ENCODE measurements around the gene AP3S2. TPM values are rescaled to one million over a fixed set of nuclear protein-coding genes. Genes with fewer than 3 reads are reported as not detected.
"Not testable (repeated sequence)": the region's sequence is repeated elsewhere in the genome, so short reads cannot be mapped to it uniquely, and the experiment has no call there.

The AP3S2 gene
- polyA plus RNA-seq, 10 donors = 23.0 to 36.5 (median 29.1) TPM

DNA sequence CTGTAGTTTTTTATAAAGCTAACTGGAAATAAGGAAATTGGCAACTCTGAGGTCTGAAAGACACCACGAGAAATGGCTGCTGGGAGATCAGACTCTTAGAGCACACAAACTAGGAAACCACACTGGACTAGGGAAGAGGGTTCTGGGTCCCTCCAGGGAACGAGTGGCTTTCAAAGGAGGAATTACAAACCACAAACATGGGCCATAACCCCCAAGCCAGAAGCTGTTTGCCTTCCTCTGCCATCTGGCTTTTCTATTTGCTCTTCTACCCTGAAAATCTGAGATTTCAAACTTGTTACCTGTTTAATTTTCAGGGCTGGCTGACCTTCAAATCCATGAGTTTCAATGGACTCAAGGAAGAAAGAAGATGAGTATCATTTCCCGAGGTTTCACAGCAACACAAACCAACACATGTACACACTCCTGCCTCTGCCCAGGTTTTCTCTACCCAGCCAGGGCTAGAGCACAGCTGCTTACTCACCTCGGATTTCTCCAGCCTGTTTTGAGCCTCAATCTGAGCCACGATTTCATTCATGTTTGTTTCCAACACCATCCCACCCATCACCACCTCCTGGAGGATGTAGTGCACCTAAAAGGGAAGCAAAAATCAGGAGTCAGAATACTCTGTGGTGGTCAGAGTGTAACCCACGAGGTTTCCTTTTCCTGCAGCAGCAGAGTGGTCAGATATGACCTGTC, 56.5 kb downstream of the AP3S2 start:
- no peak for DNase-seq

DNA sequence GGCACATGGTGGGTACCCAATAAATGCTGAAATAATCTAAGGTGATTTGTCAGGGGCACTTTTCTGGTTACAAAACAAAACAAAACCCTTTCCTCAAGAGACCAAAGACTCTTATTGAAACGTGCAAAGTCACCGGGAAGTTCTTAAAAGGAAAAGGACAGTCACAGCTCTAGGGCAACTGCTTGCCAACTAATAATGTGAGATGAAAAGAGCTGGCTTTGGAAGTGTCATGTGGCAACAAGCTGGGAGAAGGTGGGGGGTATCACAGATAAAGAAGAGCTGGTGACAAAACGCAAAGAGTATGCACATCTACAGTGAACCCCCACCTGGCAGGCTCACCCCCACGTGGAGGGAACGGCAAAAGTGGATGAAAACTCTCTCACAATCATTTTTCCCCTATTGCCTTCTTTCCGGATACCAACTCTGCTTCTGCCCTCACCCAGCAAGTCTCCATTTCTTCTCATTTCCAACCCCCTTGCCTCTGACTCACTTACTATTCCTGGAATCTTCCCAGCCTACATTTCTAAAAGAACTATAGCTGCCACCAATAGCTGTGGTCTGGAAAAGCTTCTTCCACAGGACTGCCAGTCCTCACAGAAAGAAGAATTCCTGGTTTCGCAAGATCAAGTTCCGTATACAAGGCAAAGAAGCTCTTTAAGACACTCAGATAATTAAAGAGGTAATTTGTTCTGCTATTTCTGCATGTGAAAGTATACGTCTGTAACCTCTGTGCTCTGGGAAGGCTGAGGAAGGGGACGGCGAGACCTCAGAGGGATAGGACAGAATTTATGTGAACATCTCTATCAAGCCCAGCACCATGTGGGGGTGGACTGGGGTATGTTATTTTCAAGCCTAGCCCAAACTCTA, 57.3 kb downstream of the AP3S2 start:
- peak in 1 of 3 donors; percentile 90 for DNase-seq

DNA sequence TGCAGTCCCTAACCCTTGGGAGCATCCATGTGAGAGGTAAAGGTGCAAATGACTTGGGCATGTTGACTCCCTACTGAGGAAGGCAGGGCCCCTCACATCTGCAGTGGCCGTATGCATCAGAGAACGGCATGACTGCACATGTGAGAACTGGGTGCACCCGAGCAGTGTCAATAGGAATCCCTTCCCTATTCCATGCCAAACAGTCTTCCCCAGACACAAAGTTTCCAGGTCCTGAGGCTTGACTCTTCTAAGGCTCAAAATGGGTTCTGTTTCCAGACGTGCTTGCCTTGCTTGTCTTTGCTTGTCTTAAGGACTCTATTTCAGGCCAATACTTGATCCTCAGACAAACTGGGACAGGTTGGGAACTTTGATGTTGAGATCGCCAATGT, 58.6 kb downstream of the AP3S2 start:
- DNase-seq = no peak

DNA sequence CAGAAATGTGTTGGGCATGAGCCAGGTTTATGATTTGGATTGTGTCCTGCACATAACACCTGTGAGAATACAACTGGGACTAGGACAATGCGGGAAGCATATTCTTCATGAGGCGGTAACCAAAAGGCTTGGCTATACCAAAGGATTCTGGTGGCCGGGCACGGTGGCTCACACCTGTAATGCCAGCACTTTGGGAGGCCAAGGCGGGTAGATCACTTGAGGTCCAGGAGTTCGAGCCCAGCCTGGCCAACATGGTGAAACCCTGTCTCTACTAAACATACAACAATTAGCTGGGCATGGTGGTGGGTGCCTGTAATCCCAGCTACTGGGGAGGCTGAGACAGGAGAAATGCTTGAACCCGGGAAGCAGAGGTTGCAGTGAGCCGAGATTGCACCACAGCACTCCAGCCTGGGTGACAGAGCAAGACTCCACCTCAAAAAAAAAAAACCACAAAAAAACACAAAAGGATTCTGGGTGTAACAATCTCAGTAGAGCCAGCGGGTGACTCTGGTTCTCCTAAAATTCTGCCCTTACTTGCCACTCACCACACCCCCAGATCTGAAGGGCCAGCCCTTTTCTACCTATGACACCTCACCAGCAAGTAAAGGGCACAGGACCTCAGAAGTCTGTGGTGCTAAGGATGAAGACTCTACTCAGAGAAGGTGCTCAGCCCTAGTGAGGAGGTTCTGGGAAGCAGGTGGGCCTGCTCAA, 59.2 kb downstream of the AP3S2 start:
- DNase-seq = not testable (repeated sequence)

DNA sequence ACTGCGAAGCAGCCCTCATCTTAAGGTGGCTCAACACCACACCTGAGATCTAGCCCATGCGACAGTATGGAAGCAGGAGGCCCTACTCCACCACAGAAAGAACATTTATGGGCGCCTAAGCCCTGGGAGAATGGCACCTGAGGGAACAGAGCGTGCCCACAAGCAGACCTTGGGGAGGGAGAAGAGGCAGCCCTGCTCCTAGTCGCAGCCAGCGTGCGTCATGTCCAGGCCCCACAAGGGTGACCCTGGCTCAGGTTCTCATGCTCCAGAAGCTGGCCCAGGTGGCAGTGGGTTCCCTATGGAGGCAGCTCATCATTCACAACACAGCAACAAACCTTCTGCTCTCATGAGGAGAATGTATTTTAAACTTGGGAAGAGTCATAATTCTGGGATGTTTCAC, 59.8 kb downstream of the AP3S2 start:
- DNase-seq = no peak

DNA sequence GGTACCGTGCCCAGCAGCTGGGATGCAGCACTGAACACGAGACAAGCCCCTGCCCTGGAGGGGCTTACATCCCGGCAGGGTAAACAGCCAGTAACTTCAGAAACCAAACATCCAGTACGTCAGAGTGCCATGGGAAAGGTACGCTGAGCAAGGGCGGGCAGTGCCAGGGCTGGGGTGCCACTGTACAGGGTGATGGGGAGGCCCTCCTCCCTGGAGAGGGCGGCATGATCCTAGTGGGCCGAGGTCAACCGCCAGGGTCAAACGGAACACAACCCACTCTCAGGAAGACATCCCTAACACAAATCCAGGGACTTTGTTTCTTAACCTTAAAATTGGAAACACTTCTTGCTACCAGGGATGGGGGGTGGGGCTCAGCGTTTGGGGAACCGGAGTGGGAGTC, 63.2 kb downstream of the AP3S2 start:
- no peak for DNase-seq

DNA sequence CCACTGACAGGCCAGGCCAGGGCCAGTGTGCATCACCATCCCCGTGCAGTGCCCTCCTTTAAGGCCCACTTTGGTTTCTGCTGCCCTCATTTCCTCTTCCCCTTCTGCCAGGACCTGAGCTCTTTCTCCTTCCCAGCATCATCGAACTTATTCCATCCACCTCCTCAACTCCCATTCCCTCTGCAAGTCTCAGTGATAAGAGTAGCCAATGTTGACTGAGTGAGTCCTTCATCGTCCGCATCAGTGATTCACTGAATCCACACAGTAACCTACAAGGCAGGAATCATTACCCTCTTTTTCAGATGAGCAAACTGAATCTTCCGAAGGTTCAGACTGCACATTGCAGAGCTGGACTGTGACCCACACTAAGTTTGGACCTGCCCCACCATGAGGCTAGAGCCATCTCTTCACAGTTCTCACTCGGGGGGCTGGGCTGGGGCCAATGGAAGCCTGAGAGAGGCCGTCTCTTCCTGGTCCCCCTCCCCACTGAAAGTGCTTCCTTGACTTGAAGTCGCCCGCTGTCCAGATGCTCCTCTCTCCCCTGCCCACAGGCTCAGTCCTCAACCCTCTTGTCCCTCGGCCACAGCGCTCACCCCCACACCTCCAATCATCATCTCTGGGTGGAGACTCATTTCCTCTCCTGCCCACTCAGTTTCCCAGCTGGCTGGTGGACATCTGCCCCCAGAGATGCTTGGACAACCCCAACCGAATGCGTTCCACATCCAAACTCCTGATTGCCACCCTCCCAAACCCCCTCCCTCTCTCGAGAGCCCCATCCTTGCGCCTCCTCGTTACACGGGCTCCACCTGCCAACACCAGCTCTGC, 64.0 kb downstream of the AP3S2 start:
- DNase-seq = no peak

DNA sequence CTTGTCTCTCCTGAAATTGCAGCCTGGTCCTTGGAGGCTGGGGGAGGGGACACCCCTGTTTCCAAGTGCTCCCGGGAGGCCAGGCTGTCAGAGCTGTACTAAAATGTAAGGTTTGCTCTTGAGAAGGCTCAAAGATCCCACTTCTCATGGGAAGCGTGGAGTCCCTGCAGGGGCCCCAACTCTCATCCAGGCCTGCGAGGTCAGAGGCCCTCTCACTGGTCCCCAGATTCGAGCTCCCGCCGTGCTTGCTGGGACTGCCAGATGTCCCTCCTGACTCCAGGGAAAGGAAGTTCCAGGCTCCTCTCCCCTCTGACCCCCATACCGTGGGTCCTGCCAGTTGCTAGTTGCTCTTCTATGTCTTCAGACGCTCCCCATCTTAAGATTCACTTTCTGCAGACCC, 64.6 kb downstream of the AP3S2 start:
- DNase-seq = no peak

DNA sequence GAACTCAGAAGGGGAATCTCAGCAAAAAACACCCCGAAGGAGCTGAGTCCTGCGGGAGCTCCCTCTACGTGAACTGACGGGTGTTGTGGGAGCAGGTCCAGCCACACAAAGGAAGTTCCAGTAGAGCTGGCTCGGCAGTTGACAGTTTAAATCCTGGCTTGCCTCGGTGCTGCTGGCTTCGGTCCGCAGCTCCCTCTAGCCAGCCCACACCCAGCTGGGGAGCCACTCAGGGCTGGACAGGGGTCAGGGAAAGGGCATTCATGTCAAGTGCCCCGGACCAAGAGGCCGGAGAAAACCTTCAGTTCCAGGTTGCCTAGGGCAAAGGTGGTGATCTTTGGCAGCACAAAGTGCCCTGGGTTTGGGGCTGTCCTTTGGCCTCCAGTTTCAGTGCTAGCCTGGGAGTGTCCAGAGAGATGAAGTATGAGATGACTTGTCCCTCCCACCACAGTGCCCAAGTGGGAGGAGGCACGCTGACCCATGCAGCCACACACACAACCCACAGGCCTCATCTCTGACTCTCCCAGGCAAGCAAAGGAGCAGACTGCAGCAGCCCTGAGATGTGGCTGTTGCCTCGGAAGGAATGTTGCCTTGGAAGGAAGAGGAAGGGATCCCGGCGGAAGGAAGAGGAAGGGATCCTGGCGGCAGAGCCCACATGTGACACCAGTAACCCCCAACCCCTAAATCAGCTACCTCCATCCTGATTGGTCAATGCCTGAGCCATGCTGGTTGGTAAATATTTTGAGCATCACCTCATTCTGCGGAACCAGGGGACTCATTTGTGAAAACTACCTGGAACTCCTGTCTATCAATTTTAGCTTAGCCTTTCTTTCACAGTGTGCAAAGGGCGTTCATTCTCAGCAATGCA, 65.3 kb downstream of the AP3S2 start:
- peak in 2 of 3 donors; percentile 41 to 75 for DNase-seq

DNA sequence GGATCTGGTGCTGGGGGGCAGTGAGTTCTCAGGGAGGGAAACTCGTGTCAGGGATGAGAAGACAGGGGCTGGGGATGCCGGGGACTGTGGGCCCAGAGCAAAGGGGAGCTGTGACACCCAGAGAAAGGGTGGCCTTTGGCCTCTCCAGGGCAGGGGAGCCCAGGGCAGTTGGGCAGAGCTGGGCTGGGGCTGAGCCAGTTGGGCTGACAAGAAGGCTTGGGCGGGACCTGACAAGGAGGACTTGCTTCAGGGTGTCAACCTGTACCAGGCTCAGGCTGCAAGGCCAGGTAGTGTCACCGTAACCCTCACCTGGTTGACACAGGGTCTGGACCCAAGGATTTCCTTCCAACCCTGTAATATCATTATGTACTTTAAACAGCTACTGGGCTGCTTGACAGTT, 66.0 kb downstream of the AP3S2 start:
- DNase-seq = no peak

DNA sequence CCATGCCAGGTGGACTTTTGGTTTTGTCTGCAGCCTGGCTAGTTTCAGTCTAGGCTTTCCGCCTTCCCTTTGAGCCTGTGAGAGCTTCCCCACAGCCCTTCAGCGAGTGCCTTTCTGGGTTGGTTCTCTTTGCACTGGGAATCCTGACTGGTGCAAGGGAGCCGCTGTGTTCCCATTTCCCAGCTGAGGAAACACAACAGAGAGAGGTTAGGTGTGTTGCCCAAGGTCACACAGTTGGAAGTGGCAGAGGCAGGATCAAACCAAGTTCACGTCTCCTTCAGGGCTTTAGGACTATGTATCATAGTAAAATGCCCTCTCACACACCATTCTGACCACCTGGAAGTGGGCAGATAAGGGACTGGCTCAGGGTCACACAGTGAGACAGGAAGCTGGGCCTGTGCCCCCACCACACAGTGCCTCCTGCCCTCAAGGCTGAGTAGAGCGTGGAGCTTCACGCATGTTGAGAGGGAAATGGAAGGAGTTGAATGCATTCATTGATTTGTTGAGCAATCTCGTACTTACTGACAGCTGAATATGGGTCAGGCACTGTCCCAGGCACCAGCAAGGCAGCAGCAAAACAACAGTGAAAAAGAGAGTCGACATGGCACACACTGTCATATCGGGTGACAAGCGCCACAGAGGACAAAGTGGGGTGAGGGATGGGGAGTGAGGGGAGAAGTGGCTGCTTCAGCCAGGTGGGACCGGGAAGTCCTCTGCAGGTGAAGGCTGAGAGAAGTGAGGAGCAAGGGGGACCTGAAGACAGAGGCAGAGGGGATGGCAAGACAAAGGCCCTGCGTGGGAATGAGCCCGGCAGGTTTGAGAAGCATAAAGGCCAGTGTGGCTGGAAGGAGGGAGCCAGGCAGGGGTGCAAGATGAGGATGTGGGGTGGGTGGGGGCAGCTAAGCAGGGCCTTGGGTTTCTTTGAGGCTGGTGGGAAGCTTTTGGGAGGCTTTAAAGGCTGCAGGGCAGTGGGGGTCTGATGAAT, 66.8 kb downstream of the AP3S2 start:
- DNase-seq = no peak

DNA sequence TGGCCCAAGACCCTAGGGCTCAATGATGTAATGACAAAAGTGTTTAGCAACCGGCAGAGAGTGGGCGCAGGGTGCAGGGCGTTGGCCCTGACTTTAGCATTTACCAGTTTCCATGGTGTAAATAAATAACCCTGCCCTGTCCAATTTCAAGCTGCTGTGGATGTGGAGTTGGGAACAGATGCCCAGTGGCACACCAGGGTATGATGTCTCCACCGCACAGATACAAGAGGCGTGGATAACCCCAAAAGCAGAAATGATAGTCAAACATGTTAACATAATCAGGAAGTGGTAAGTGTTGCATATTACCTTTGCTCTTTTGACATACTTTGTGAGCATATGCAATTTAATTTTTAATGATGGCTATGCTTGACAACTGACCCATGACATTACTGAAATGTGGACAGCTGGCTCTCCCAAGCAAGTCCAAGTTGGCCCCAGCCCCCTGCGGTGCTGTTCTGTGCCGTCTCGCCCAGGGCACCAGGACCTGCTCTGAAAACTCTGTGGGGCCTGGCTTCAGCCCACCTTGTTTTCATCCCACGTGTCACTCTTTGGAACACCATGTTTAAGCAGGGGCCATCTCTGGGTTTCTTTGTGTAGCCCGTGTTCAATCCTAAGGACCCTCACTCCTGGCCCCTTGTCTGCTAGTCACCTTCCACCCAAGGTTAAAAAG, 68.4 kb downstream of the AP3S2 start:
- no peak for DNase-seq

DNA sequence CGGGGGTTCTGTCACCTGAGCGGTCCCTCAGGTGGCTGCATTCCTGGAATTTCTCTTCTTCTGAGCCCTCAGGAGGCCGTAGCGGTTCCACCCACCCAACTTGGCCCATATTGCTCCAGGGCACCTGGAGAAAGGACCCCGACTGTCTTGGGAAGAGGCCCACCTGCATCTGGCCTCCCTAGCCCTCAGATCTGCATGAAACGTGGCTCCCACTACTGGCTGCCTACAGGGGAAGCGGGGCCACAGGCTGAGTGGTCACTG, 69.3 kb downstream of the AP3S2 start:
- DNase-seq = no peak

DNA sequence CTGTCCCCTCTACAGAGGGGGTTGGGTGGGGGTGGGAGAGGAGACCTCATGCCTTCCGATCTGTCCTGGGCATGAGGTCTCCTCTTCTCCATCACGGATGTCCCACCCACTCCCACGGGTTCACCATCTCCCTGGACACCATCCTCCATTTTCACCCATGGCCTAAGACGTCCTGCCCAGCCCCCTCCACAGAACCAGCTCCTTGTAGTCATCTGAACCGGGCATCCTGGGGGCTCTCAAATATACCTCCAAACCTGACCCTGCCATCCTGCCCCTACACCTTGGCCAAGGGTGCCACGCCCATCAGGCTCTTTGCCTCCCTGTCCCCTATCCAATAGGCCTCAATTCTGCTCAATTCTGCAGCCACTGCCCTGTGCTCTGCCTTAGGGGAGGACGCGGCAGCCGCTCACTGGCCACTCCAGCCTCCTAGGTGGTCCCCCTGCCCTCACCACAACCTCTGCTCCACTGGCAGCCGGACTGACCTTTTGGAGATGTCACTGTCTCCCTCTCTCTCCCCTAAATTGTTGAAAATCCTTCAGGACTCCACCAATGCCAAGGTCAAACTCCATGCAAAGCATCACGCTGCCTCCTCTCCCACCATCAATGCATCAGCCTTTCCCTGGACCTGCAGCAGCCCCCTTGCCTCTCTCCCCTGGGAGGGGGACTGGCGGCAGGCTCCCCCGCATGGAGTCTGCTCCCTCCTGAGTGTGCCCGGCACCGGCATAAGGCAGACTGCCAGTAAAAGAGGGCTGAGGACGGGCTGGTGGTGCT, 69.8 kb downstream of the AP3S2 start:
- DNase-seq = no peak

DNA sequence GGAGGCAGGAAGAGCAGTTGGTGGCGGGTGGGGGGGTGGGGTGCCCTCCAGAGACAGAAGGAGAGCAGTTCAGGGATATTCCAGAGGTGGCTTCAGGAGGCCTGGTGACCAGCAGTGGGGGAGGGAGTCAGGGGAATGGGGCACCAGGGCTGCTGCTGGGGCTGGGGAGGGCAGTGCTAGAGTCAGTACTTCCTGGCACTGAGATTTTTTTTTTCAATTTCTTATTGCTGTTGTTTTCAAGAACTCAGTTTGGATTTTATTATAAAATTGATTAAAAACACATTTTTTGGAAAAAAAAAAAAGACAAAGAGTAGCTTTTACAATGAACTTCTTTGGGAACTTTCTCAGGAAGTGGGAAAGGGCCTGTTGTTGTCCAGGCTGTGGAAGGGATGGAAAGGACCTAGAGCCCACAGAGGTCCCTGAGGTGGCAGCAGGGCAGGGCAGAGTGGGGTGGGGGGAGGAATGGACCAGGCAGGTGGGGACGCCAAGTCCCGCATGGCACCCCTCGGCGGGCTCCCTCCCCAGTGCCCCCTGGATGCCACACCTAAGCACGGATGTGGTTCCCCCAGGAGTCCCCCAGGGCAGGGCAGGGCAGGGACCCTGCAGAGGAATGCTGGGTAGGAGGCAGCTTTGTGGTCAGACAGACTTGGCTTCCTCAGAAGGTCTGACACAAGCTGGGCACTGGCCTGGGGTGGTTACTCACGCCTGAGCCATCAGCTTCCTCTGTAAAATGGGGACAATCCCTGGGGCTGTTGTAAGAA, 70.7 kb downstream of the AP3S2 start:
- DNase-seq = no peak

DNA sequence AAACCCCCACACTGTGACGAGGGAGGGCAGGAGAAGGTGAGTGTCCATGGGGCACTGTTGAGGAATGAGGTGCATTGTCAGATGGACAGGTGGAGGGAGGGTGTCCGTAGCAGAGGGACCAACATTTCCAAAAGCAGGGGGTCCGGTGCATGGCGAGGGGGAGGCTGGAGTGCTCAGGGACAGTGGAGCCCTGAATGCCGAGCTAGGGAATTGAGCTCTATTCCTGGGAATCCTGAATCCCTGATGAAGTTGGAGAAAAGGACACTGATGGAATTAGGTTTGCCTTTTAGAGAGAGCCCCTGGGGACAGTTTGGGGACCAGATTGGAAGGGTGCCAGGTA, 71.2 kb downstream of the AP3S2 start:
- no peak for DNase-seq

DNA sequence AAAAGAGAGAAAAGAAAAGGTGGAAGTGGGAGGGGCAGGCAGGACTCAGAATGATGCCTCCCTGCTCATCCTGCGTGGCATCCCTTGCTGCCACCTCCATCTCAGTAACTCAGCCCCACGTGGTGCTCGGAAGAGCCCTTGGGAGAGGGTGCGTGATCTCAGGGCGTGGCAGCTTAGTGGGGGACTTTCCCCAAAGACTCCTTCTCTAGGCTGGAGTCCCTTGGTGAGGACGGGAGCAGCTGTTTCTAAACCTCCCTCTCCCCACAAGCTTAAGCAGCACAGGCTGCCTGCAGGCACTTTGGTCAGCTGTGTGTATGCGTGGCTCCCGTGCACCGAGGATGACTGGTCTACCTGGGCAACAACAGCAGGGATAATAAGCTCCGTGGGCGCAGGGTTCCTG, 71.8 kb downstream of the AP3S2 start:
- no peak for DNase-seq
